SK-N-SH (cell line): ENCODE data around the gene MTMR8. TPM values are rescaled to one million over a fixed set of nuclear protein-coding genes. Genes with fewer than 3 reads are reported as not detected.

ENCODE experiments used
- CTCF ChIA-PET: fragments of 300-600, 350-600 bp; formaldehyde crosslinking; extraction: SDS; loops from one replicate; lab custom pipeline; 2021; lab: Yijun Ruan, JAX
- POLR2A ChIA-PET: fragments of 350-600 bp; sonication (Branson Sonifier 250); formaldehyde crosslinking; extraction: SDS; loops from one replicate; lab custom pipeline; 2020; ENCODE audit warnings: antibody characterized with exemption, inconsistent platforms; lab: Yijun Ruan, JAX
- DNase-seq: peaks from one replicate; pipeline ENCODE4 v3.0.0; 2012
- H2AFZ ChIP-seq: fragments of 200-600 bp; sonication (generic); 2 replicates; pipeline ENCODE4 v1.8.1; 2016; ENCODE audit warnings: antibody characterized with exemption, mild to moderate bottlenecking, low read depth
- H3F3A ChIP-seq: fragments of 200-600 bp; sonication (generic); replicated peaks from 2 replicates; pipeline ENCODE3; 2016; ENCODE audit warnings: antibody characterized with exemption, mild to moderate bottlenecking; ENCODE audit not compliant: insufficient read depth
- H3K27ac ChIP-seq, 2 experiments: fragments of 200-500 bp in 1 of 2; fragments of 200-600 bp in 1 of 2; sonication (Bioruptor generic) in 1 of 2; sonication (generic), shearing (Covaris generic) in 1 of 2; 2 replicates each; pipeline versions ENCODE4 v1.5.1 to v1.6.1; 2014 to 2016; ENCODE audit warnings: low read depth in 2 of 2, inconsistent platforms in 1 of 2, low read length in 1 of 2, mild to moderate bottlenecking in 1 of 2, mixed read lengths in 1 of 2
- H3K27me3 ChIP-seq: fragments of 200-600 bp; sonication (generic), shearing (Covaris generic); 2 replicates; pipeline ENCODE4 v1.6.1; 2016; ENCODE audit warnings: mixed run types; ENCODE audit not compliant: insufficient read depth
- H3K36me3 ChIP-seq, 2 experiments: fragments of 200-500 bp in 1 of 2; fragments of 200-600 bp in 1 of 2; sonication (Bioruptor generic) in 1 of 2; sonication (generic) in 1 of 2; replicated peaks in 1 of 2; 2 replicates each; pipeline versions ENCODE3 to v1.5.1; 2014 to 2016; ENCODE audit warnings: low read length in 1 of 2, mild to moderate bottlenecking in 1 of 2; ENCODE audit not compliant: insufficient read depth in 2 of 2, control insufficient read depth in 1 of 2
- H3K4me1 ChIP-seq, 2 experiments: fragments of 200-500 bp in 1 of 2; fragments of 200-600 bp in 1 of 2; sonication (Bioruptor generic) in 1 of 2; sonication (generic), shearing (Covaris generic) in 1 of 2; 2 replicates each; pipeline versions ENCODE4 v1.5.1 to v1.6.1; 2014 to 2016; ENCODE audit warnings: low read depth in 1 of 2, low read length in 1 of 2, mixed run types in 1 of 2; ENCODE audit not compliant: insufficient read depth in 2 of 2, control insufficient read depth in 1 of 2
- H3K4me2 ChIP-seq: fragments of 200-600 bp; sonication (generic), shearing (Covaris generic); 2 replicates; pipeline ENCODE4 v1.6.1; 2017; ENCODE audit warnings: mixed run types
- H3K4me3 ChIP-seq, 2 experiments: fragments of 200-500 bp in 1 of 2; fragments of 200-600 bp in 1 of 2; sonication (Bioruptor generic) in 1 of 2; sonication (generic), shearing (Covaris generic) in 1 of 2; 2 replicates each; pipeline versions ENCODE4 v1.5.1 to v1.8.1; 2014 to 2016; ENCODE audit warnings: low read depth in 2 of 2, inconsistent platforms in 1 of 2, low read length in 1 of 2, mild to moderate bottlenecking in 1 of 2, mixed read lengths in 1 of 2, moderate library complexity in 1 of 2
- H3K79me2 ChIP-seq: fragments of 200-600 bp; sonication (generic); 2 replicates; pipeline ENCODE4 v1.8.1; 2017; ENCODE audit warnings: mild to moderate bottlenecking; ENCODE audit not compliant: insufficient read depth
- H3K9ac ChIP-seq: fragments of 200-600 bp; sonication (generic); 2 replicates; pipeline ENCODE4 v1.6.1; 2017; ENCODE audit warnings: mixed run types
- H3K9me2 ChIP-seq: fragments of 200-600 bp; sonication (generic); 2 replicates; pipeline ENCODE4 v1.6.1; 2017; ENCODE audit warnings: mixed run types
- H3K9me3 ChIP-seq: fragments of 200-600 bp; sonication (generic); 2 replicates; pipeline ENCODE4 v1.6.1; 2017; ENCODE audit warnings: mixed run types, mild to moderate bottlenecking, moderate library complexity
- H4K20me1 ChIP-seq: fragments of 200-600 bp; sonication (generic); 2 replicates; pipeline ENCODE4 v1.6.1; 2017; ENCODE audit warnings: mild to moderate bottlenecking, mixed run types; ENCODE audit not compliant: insufficient read depth
- CHD2 ChIP-seq: fragments of 150-350 bp; IDR thresholded peaks from 2 replicates; pipeline ENCODE4 v1.6.1; 2018; ENCODE audit warnings: low read length; ENCODE audit not compliant: partially characterized antibody
- CTCF ChIP-seq: fragments of 200-600 bp; sonication (generic); IDR thresholded peaks from 2 replicates; pipeline ENCODE4 v1.6.1; 2017; ENCODE audit warnings: antibody characterized with exemption, mild to moderate bottlenecking, moderate library complexity
- FOXJ3 ChIP-seq: sonication (generic); formaldehyde crosslinking; IDR thresholded peaks from 2 replicates; pipeline ENCODE4 v1.5.1; 2020; ENCODE audit warnings: mild to moderate bottlenecking, missing genetic modification reagents
- FOXM1 ChIP-seq: IDR thresholded peaks from 2 replicates; pipeline ENCODE4 v1.4.0; 2012; ENCODE audit warnings: low read depth, mild to moderate bottlenecking
- GABPA ChIP-seq: IDR thresholded peaks from 2 replicates; pipeline ENCODE4 v1.4.0; 2012; ENCODE audit warnings: low read depth, mild to moderate bottlenecking
- JUND ChIP-seq: IDR thresholded peaks from 2 replicates; pipeline ENCODE4 v1.4.0; 2012
- MAX ChIP-seq: IDR thresholded peaks from 2 replicates; pipeline ENCODE4 v1.4.0; 2012; ENCODE audit warnings: low read depth
- MXI1 ChIP-seq: IDR thresholded peaks from 2 replicates; pipeline ENCODE4 v1.6.1; 2012; ENCODE audit warnings: mild to moderate bottlenecking, low read depth, low read length, improper control_type of control experiment
- NFIC ChIP-seq: IDR thresholded peaks from 2 replicates; pipeline ENCODE4 v1.4.0; 2012; ENCODE audit warnings: borderline replicate concordance
- NRF1 ChIP-seq: IDR thresholded peaks from 2 replicates; pipeline ENCODE4 v1.6.1; 2012; ENCODE audit warnings: low read depth, mild to moderate bottlenecking, low read length
- RAD21 ChIP-seq: IDR thresholded peaks from 2 replicates; pipeline ENCODE4 v1.6.1; 2012; ENCODE audit warnings: mild to moderate bottlenecking, low read length
- RCOR1 ChIP-seq: fragments of 150-350 bp; IDR thresholded peaks from 2 replicates; pipeline ENCODE4 v1.6.1; 2017; ENCODE audit warnings: antibody characterized with exemption, low read length
- RFX5 ChIP-seq: IDR thresholded peaks from 2 replicates; pipeline ENCODE4 v1.6.1; 2012; ENCODE audit warnings: mild to moderate bottlenecking, improper control_type of control experiment, low read length
- RXRA ChIP-seq: IDR thresholded peaks from 2 replicates; pipeline ENCODE4 v1.4.0; 2012; ENCODE audit warnings: low read depth, mild to moderate bottlenecking, borderline replicate concordance
- SIN3A ChIP-seq: IDR thresholded peaks from 2 replicates; pipeline ENCODE4 v1.6.1; 2012; ENCODE audit warnings: low read depth, mild to moderate bottlenecking, low read length, moderate library complexity, borderline replicate concordance
- SMC3 ChIP-seq: IDR thresholded peaks from 2 replicates; pipeline ENCODE4 v1.6.1; 2012; ENCODE audit warnings: low read depth, low read length, improper control_type of control experiment
- USF1 ChIP-seq: IDR thresholded peaks from 2 replicates; pipeline ENCODE4 v1.4.0; 2012; ENCODE audit warnings: low read depth, borderline replicate concordance
- YY1 ChIP-seq: IDR thresholded peaks from 2 replicates; pipeline ENCODE4 v1.4.0; 2012; ENCODE audit warnings: low read depth, mild to moderate bottlenecking
- ZBTB33 ChIP-seq: IDR thresholded peaks from 2 replicates; pipeline ENCODE4 v1.4.0; 2012; ENCODE audit warnings: low read depth, borderline replicate concordance
- WGBS: methylation state at CpG from one replicate; pipeline ENCODE4 v1.1.6; 2017; ENCODE audit warnings: low lambda C conversion rate; 5-methylcytosine and 5-hydroxymethylcytosine counted together
- polyA plus RNA-seq, 3 experiments: library from polyadenylated mRNA; depleted of rRNA; stranded (reverse); fragments of >200 nt; gene quantifications; 2 replicates each; pipeline ENCODE4 v1.2.3, GENCODE V29; 2012

Gene MTMR8
- polyA plus RNA-seq, 1 of the 3 experiments (the other 2 are of a cell fraction): 0.35 TPM

- no peak overlapping the region for H3K27ac ChIP-seq
- POLR2A ChIA-PET: no interaction called here
These were observed 33.1 kb upstream of the MTMR8 start for GRCh38 chrX:64428371-64428770.

GRCh38 chrX:64427787-64428186, 32.5 kb upstream of the MTMR8 start:
- Histone ChIP-seq H2AFZ (no peak overlapping the region), H3K27ac (no peak overlapping the region), H4K20me1 (no peaks in the 10 kb centered on the region), H3F3A (no peaks in the 10 kb centered on the region), H3K27me3 (no peaks in the 10 kb centered on the region), H3K36me3 (no peaks in the 10 kb centered on the region), H3K9me3 (no peaks in the 10 kb centered on the region), H3K4me1 (no peaks in the 10 kb centered on the region), H3K9me2 (no peaks in the 10 kb centered on the region), H3K9ac (no peak overlapping the region), H3K4me2 (no peak overlapping the region), H3K4me3 (no peak overlapping the region), H3K79me2 (no peaks in the 10 kb centered on the region)
- DNase-seq: no peak
- TF ChIP-seq RXRA (no peak), NRF1 (no peak)
- ChIA-PET POLR2A (no interaction called here), CTCF (no interaction called here)
- 0% methylated on average over 2 of the region's 2 CpGs for WGBS

More at GRCh38 chrX:64428371-64428770, 33.1 kb upstream of the MTMR8 start:
- Histone ChIP-seq H3F3A (no peaks in the 10 kb centered on the region), H3K4me3 (no peak overlapping the region), H3K27me3 (no peaks in the 10 kb centered on the region), H3K9me3 (no peaks in the 10 kb centered on the region), H3K36me3 (no peaks in the 10 kb centered on the region), H4K20me1 (no peaks in the 10 kb centered on the region), H2AFZ (no peak overlapping the region), H3K9ac (no peak overlapping the region), H3K4me2 (no peak overlapping the region), H3K4me1 (no peaks in the 10 kb centered on the region), H3K9me2 (no peaks in the 10 kb centered on the region), H3K79me2 (no peaks in the 10 kb centered on the region)
- DNase-seq: no peak
- no peak for TF ChIP-seq RAD21
- no peak for TF ChIP-seq JUND
- no peak for TF ChIP-seq NRF1
- no peak for TF ChIP-seq RCOR1
- no peak for TF ChIP-seq GABPA
- TF ChIP-seq YY1: no peak
- no peak for TF ChIP-seq MAX
- TF ChIP-seq CHD2: no peak
- CTCF ChIA-PET: no interaction called here

- Histone ChIP-seq H3F3A (no peaks in the 10 kb centered on the region), H3K9ac (no peak overlapping the region), H3K9me2 (no peaks in the 10 kb centered on the region), H3K27me3 (no peaks in the 10 kb centered on the region), H3K36me3 (no peaks in the 10 kb centered on the region), H3K27ac (no peak overlapping the region), H3K79me2 (no peaks in the 10 kb centered on the region), H3K4me2 (no peak overlapping the region), H2AFZ (no peak overlapping the region), H4K20me1 (no peaks in the 10 kb centered on the region), H3K9me3 (no peaks in the 10 kb centered on the region), H3K4me1 (no peaks in the 10 kb centered on the region), H3K4me3 (no peak overlapping the region)
- CTCF ChIA-PET: no interaction called here
- DNase-seq: no peak
- POLR2A ChIA-PET: no interaction called here
- TF ChIP-seq RCOR1 (no peak), USF1 (no peak), NFIC (no peak), FOXJ3 (no peak), MAX (no peak), ZBTB33 (no peak), FOXM1 (no peak), RAD21 (no peak), SIN3A (no peak), MXI1 (no peak), JUND (no peak), CTCF (no peak), YY1 (no peak), RFX5 (no peak), SMC3 (no peak)
These were observed 32.0 kb upstream of the MTMR8 start for GRCh38 chrX:64427281-64427680.
